HG02938 (cell line): ENCODE measurements around the gene PCDHA11.
"Not testable (repeated sequence)": the region's sequence is repeated elsewhere in the genome, so short reads cannot be mapped to it uniquely, and the experiment has no call there.

Experiments used
- ATAC-seq: cut with Tn5 transposase; IDR thresholded peaks from one replicate; pipeline ENCODE4 v1.9.1; 2021; ENCODE audit warnings: mild to moderate bottlenecking, moderate library complexity; ENCODE audit not compliant: unreplicated experiment

PCDHA11 gene

DNA sequence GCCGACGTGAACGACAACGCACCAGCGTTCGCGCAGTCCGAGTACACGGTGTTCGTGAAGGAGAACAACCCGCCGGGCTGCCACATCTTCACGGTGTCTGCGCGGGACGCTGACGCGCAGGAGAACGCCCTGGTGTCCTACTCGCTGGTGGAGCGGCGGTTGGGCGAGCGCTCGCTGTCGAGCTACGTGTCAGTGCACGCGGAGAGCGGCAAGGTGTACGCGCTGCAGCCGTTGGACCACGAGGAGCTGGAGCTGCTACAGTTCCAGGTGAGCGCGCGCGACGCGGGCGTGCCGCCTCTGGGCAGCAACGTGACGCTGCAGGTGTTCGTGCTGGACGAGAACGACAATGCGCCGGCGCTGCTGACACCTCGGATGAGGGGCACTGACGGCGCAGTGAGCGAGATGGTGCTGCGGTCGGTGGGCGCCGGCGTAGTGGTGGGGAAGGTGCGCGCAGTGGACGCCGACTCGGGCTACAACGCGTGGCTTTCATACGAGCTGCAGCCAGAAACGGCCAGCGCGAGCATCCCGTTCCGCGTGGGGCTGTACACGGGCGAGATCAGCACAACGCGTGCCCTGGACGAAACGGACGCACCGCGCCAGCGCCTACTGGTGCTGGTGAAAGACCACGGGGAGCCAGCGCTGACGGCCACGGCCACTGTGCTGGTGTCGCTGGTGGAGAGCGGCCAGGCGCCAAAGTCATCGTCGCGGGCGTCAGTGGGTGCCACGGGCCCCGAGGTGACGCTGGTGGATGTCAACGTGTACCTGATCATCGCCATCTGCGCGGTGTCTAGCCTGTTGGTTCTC is 18.7 kb upstream of the PCDHA11 start:
- not testable (repeated sequence) for ATAC-seq

GRCh38 chr5:140855772-140856674 is 12.7 kb upstream of the PCDHA11 start, which contains the start of gene PCDHA10:
Gene PCDHA10, plus strand, starts transcription at chr5:140855897. Its CDS starts 152 bp downstream, at chr5:140856049.
- ATAC-seq: no peak

DNA sequence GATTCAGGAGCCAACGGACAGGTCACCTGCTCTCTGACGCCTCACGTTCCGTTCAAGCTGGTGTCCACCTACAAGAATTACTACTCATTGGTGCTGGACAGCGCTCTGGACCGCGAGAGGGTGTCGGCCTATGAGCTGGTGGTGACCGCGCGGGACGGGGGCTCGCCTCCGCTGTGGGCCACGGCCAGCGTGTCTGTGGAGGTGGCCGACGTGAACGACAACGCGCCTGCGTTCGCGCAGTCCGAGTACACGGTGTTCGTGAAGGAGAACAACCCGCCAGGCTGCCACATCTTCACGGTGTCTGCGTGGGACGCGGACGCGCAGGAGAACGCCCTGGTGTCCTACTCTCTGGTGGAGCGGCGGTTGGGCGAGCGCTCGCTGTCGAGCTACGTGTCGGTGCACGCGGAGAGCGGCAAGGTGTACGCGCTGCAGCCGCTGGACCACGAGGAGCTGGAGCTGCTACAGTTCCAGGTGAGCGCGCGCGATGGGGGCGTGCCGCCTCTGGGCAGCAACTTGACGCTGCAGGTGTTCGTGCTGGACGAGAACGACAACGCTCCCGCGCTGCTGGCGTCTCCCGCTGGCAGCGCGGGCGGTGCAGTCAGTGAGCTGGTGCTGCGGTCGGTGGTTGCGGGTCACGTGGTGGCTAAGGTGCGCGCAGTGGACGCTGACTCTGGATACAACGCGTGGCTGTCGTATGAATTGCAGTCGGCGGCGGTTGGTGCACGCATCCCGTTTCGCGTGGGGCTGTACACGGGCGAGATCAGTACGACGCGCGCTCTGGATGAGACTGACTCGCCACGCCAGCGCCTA is 11.4 kb upstream of the PCDHA11 start:
- ATAC-seq: no peak

- no peak for ATAC-seq
Observed at GRCh38 chr5:140857987-140858240, 10.8 kb upstream of the PCDHA11 start.

GRCh38 chr5:140862441-140863295 is 6.1 kb upstream of the PCDHA11 start:
- no peak for ATAC-seq

DNA sequence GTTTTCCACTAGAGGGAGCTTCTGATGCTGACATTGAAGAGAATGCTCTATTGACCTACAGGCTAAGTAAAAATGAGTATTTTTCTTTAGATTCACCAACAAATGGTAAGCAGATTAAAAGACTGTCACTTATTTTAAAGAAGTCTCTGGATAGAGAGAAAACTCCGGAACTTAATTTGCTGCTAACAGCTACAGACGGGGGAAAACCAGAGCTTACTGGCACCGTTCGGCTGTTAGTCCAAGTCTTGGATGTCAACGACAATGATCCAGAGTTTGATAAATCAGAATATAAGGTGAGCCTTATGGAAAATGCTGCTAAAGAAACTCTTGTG is 764 bp downstream of the PCDHA11 start:
- no peak for ATAC-seq

GRCh38 chr5:140870221-140871201 is 1.8 kb downstream of the PCDHA11 start:
- no peak for ATAC-seq

GRCh38 chr5:140875085-140876065 is 6.6 kb downstream of the PCDHA11 start, which contains the start of gene PCDHA12:
Gene PCDHA12, plus strand, starts transcription at chr5:140875308. Its CDS starts 165 bp downstream, at chr5:140875473.
- no peak for ATAC-seq

GRCh38 chr5:140876541-140877261 is 7.9 kb downstream of the PCDHA11 start:
- not testable (repeated sequence) for ATAC-seq

DNA sequence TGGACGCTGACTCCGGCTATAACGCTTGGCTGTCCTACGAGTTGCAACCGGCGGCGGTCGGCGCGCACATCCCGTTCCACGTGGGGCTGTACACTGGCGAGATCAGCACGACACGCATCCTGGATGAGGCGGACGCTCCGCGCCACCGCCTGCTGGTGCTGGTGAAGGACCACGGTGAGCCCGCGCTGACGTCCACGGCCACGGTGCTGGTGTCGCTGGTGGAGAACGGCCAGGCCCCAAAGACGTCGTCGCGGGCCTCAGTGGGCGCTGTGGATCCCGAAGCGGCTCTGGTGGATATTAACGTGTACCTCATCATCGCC is 8.5 kb downstream of the PCDHA11 start:
- no peak for ATAC-seq

GRCh38 chr5:140881889-140882590 is 13.3 kb downstream of the PCDHA11 start, which contains the start of gene PCDHA13:
Gene PCDHA13, plus strand, starts transcription at chr5:140882124. Its CDS starts 145 bp downstream, at chr5:140882269.
- ATAC-seq: no peak

DNA sequence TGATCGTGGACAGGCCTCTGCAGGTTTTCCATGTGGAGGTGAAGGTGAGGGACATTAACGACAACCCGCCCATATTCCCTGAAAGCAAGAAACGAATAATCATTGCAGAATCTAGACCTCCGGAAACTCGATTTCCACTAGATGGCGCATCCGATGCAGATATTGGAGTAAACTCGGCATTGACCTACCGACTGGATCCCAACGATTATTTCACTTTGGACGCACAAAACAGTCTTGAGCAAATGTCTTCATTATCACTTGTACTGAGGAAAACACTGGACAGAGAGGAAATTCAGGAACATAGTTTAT is 13.8 kb downstream of the PCDHA11 start:
- no peak for ATAC-seq

GRCh38 chr5:140883373-140883772 is 14.6 kb downstream of the PCDHA11 start:
- no peak for ATAC-seq

GRCh38 chr5:140883927-140884697 is 15.4 kb downstream of the PCDHA11 start:
- ATAC-seq: no peak

GRCh38 chr5:140916325-140916724 is 47.6 kb downstream of the PCDHA11 start:
- no peak for ATAC-seq
